Measurements from ENCODE around the gene BSDC1.
"Not testable (repeated sequence)": the region's sequence is repeated elsewhere in the genome, so short reads cannot be mapped to it uniquely, and the experiment has no call there.

The BSDC1 gene

DNA sequence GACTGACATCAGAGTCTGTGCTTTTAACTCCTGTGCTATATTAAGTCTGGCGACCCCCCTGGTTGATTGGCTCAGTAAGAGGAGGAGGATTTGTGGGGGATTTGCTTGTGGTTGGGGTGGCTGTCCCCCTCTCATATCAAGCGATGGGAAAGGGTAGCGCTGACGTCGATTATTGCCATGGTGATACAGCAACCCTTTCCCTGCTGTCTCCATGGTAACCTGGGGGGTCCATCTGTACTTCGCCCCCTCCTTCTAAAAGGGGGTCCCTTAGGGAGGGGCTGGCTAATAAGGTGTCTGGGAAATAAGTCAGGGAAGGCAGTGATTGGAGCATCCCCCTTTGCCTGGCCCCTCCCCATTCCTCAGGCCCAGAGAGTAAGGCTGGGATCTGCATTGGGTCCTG is 36.6 kb downstream of the BSDC1 start:
- no peak for DNase-seq (ENCODE audit: low read depth)

GRCh38 chr1:32356478-32356877 is 37.8 kb downstream of the BSDC1 start:
- DNase-seq (ENCODE audit: low read depth) = no peak

DNA sequence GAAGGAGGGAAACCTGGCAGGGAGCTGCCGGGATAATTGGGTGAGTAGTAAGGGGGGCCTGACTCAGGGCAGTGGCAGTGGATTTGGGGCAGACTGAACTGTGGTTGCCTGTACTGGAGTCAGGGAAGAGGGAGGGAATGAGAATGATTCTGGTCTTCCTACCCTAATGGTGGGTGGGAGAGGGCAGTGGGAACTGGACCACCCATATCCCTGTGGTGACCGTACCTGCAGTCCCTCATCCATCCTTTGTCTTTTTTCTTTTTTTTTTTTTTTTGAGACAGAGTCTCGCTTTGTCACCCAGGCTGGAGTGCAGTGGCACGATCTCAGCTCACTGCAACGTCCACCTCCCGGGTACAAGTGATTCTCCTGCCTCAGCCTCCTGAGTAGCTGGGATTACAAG is 38.5 kb downstream of the BSDC1 start:
- not testable (repeated sequence) for DNase-seq (ENCODE audit: low read depth)

DNA sequence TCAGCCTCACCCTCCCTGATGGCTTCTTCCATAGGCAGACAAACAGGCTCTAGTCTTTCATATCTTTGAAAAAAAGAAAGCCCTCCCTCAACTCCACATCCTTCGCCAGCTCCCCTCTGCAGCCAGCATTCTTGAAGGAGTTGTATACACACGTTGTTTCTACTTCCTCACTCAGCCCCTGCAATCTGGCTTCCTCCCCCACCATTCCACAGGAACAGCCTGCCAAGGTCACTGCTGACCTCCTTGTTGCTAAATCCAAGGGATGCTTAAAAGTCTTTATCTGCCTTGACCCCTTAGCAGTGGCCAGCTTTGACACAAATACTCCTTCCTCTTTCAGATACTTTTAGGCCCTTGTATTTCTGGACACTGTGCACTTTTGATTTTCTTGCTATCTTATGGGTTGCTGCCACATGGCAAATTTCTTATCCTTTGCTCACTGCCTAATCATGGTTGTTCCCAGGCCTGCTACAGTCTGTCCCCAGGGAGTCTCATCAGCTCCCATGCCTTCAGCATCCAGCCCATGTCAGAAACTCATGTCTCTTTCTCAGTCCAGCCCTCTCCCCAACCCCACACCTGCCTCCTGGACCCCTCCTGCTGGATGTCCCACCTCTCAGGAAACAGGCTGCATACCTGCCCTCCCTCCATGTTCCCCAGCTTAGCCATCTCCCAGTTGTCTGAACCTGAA is 40.2 kb downstream of the BSDC1 start:
- DNase-seq (ENCODE audit: low read depth) = peak; percentile 67

GRCh38 chr1:32353431-32353830 is 40.8 kb downstream of the BSDC1 start:
- DNase-seq (ENCODE audit: low read depth) = no peak

DNA sequence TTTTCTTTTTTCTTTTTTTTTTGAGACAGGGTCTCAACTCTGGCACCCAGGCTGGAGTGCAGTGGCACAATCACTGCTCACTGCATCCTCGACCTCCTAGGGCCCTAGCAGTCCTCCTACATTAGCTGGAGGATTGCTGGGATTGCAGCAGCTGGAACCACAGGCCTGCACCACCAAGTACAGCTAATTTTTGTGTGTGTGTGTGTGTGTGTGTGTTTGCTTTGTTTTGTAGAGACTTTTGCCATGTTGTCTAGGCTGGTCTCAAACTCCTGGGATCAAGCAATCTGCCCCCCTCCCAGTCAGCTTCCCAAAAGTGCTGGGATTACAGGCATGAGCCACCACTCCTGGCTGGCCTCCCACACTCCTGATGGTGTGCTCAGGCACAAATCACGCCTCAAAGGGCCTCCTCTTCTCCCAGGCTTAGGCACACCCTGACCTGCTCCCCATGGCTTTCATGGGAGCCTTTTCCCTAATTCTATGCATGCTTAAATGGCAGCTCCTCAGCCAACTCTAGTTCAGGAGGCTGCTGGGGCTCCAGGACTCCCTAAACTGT is 41.3 kb downstream of the BSDC1 start:
- no peak for DNase-seq (ENCODE audit: low read depth)

DNA sequence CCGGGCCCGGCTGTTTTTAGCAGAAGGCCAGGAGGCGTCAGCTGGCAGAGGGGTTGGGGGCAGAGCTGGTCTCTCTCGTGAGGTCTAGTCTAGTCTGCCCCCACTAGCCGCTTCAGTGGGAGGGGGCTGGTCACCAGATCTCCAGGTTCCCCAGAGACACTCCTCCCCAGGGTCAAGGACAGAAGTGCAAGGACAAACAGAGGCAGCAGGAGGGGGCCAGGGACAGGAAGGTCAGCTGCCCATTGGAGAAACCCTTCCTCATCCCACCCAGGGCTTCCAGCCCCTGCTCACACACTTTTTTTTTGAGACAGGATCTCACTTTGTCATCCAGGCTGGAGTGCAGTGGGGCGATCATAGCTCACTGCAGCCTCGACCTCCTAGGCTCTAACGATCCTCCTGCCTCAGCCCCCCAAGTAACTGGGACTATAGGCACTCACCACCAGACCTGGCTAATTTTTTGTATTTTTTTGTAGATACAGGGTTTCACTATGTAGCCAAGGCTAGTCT is 41.9 kb downstream of the BSDC1 start:
- no peak for DNase-seq (ENCODE audit: low read depth)

DNA sequence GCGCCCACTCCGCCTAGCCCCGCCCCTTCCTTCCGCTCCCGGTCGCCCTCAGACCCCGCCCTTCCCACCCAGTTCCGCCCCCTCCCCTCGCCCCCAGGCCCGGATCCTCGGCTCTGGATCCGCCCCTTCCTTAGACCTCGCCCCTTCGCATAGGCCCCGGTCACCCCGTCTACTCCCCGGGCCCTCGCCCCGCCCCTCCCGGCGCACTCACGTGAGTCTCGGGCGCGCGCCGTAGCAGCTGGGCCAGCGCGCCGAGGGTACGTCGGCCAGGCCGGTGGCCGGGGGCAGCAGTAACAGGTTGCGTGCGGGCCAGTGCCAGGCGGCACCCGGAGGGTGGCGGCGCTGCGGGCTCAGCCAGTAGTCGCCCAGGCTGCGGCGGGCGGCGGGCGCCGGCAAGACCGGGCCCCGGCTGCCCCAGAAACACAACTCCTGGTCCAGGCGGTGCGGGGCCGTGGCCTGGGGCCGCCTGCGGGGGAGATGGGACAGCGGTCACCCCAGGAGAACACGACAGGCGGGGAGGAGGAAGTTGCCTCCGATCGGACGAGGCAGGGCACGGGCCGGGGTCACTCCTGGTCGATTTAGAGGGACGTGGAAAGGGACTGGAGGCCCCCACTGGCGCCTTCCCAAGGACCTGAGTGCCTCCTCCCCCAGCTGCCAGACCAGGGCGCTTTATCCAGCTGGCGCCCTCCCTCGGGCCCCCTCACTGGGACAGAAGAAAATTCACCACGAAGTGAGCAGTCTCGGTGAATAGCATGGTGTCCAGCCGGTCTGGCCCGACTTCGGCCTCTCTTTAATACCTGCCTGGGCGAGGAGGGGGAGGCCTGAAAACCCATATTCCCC is 42.6 kb downstream of the BSDC1 start:
- peak; percentile 94 for DNase-seq (ENCODE audit: low read depth)

DNA sequence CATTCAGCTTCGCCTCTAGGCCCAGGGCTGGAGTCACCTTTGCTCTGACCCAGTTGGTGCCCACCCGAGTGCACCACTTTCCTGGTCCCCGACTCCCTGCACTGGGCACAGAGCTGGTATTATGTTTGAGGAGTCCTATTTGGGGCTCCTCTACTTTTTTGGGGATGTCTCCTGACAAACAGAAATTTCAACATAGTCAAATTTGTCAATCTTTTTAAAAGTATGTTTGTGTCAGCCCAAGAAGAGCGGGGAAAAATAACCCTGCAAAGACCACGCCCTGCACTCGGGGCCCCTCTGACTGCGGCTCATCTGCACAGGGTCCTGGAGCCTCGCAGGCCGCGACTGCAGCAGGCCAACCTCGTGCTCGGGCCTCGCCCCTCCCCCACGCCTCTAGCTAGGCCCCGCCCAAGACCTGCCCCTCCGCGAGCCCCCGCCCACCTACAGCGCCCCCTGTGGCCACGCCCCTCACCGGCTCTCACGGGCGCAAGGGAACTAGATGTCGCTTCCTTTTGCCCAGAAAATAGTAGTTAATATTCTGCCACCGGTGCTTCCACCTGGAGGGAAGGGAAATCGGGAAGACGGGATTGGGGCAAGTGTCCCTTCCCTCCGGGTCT is 43.3 kb downstream of the BSDC1 start:
- no peak for DNase-seq (ENCODE audit: low read depth)

- peak; percentile 86 for DNase-seq (ENCODE audit: low read depth)
Observed at GRCh38 chr1:32349211-32349708, 45.0 kb downstream of the BSDC1 start.

- DNase-seq (ENCODE audit: low read depth) = no peak
Observed at GRCh38 chr1:32346532-32347157, 47.6 kb downstream of the BSDC1 start.

- DNase-seq (ENCODE audit: low read depth) = peak; percentile 15
Observed at GRCh38 chr1:32345289-32345827, 48.9 kb downstream of the BSDC1 start.

- DNase-seq (ENCODE audit: low read depth) = no peak
Observed at GRCh38 chr1:32342704-32343103, 51.5 kb downstream of the BSDC1 start.

DNA sequence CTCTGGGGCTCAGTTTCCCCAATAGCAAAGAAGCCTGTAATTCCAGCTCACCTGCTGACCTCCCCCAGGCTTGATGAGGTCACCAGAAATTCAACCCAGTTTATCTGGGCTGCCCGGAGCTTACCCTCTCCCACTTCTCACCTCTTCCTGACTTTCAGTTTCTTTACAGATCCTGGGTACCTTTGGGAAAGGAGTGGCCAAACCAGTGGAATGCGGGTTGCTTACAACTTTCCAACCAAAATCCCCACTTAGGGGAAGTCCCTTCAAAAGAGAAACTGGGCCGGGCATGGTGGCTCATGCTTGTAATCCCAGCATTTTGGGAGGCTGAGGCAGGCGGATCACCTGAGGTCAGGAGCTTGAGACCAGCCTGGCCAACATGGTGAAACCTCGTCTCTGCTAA is 52.3 kb downstream of the BSDC1 start:
- DNase-seq (ENCODE audit: low read depth) = no peak

DNA sequence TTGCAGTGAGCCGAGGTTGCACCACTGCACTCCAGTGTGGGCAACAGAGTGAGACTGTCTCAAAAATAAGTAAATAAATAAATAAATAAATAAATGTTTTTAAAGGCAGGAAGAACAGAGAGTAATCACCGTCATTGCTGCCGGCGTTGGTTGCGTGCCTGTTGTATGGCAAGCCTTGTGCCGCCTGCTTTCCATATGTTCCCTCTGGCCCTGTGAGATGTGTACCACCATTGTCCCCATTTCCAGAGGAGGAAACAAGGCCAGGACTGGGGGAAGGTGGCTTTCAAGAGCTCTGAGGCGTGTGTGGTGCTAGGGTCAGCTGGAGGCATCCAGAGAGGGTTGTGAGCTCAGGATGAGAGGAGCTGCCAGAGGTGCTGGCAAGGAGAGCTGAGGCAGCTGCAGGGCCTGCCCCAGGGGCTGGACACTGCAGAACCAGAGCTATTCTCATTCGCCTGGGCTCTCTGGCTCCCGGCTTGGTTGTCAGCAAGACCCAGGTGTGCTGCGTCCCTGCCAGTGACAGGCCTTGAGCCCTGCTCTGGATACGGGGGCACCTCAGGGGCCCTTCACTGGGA is 53.0 kb downstream of the BSDC1 start:
- DNase-seq (ENCODE audit: low read depth) = no peak

GRCh38 chr1:32339363-32339978 is 54.8 kb downstream of the BSDC1 start:
- DNase-seq (ENCODE audit: low read depth) = peak; percentile 77

- no peak for DNase-seq (ENCODE audit: low read depth)
Observed at GRCh38 chr1:32338637-32339145, 55.5 kb downstream of the BSDC1 start.

GRCh38 chr1:32337855-32338636 is 56.2 kb downstream of the BSDC1 start:
- no peak for DNase-seq (ENCODE audit: low read depth)

GRCh38 chr1:32336963-32337675 is 57.1 kb downstream of the BSDC1 start:
- peak; percentile 57 for DNase-seq (ENCODE audit: low read depth)
